GM19324 (cell line): Measurements from ENCODE around the gene EIF4B.

Experiments used
- ATAC-seq: cut with Tn5 transposase; IDR thresholded peaks from one replicate; pipeline ENCODE4 v1.9.1; 2021; ENCODE audit warnings: mild to moderate bottlenecking, moderate library complexity; ENCODE audit not compliant: unreplicated experiment, low FRiP score

The EIF4B gene

DNA sequence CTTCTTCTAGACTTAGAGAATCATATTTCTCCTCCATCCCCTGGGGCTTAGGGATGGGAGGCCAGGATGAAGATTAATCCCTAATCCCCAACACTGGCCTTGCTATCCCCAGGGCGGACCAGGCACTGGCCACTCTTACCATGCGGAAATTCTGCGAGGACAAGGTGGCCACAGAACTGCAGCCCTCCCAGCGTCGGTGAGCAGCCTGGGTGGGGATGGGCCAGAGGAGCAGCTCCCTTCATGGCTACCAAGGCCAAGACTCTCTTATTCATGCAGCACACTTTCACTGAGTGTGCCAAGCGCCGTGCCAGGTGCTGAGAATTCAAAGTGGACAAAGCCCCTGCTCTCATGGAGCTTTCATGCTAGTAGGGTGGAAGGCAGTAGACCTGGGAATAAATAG lies 50.6 kb downstream of the EIF4B start:
- no peak for ATAC-seq

DNA sequence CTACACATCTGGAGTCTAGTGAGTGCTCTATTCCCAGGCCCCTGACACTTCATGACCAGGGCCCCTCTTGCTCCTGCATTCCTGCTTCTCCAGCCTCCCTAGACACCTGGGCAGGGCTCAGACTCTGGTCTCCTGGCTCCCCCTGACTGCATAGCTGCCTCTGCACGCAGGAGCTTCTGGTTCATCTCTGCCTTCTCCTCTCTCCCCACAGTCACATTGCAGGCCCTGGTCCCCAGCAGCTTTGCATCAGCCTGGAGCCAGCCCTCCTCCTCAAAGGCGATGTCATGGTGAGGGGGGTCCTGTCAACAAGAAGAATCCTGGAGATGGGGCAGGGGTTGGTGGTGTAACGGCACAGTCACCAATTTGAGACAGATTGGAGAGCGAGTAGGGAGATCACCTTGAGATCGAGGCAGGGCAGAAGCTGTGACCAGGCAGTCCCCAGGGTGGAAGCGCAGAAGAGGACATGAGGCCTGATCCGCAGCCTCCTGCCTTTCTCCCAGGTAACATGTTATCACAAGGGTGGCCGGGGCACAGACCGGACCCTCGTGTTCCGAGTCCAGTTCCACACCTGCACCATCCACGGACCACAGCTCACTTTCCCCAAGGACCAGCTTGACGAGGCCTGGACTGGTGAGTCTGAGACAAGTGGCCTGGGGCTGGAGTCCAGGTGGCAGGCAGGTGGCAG lies 51.7 kb downstream of the EIF4B start:
- ATAC-seq = no peak

GRCh38 chr12:53058674-53059433 lies 52.6 kb downstream of the EIF4B start:
- no peak for ATAC-seq

- ATAC-seq = no peak
These were observed 53.3 kb downstream of the EIF4B start for GRCh38 chr12:53059434-53060063.

DNA sequence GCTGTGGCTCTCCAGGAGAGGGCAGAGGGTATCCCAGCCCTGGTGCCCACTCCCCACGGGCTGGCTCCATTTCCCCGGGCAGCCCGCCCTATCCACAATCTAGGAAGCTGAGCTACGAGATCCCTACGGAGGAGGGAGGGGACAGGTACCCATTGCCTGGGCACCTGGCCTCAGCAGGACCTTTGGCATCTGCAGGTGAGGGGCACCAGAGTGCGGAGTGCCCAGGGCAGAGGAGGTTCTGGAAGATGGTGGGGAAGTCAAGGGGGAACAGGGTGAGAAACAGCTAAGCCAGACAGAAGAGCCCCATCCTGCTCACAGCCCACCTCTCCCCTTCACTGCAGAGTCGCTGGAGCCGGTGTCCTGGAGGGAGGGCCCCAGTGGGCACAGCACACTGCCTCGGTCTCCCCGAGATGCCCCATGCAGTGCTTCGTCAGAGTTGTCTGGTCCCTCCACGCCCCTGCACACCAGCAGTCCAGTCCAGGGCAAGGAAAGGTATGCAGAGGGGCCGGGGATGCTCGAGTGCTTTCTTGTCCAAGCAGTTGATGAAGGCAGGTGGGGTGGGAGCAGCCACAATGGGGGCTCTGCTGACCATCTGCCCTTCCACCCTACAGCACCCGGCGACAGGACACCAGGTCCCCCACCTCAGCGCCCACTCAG lies 53.9 kb downstream of the EIF4B start:
- ATAC-seq = no peak

DNA sequence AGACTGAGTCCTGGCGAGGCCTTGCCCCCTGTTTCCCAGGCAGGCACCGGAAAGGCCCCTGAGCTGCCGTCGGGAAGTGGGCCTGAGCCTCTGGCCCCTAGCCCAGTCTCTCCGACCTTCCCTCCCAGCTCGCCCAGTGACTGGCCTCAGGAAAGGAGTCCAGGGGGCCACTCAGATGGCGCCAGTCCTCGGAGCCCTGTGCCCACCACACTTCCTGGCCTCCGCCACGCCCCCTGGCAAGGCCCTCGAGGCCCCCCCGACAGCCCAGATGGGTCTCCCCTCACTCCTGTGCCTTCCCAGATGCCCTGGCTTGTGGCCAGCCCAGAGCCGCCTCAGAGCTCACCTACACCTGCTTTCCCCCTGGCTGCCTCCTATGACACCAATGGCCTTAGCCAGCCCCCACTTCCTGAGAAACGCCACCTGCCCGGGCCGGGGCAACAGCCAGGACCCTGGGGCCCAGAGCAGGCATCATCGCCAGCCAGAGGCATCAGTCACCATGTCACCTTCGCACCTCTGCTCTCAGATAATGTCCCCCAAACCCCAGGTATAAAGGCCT lies 54.5 kb downstream of the EIF4B start:
- ATAC-seq = no peak

- ATAC-seq = no peak
These were observed 55.3 kb downstream of the EIF4B start for GRCh38 chr12:53061404-53062010.

GRCh38 chr12:53062011-53062961 lies 56.0 kb downstream of the EIF4B start:
- ATAC-seq = no peak

DNA sequence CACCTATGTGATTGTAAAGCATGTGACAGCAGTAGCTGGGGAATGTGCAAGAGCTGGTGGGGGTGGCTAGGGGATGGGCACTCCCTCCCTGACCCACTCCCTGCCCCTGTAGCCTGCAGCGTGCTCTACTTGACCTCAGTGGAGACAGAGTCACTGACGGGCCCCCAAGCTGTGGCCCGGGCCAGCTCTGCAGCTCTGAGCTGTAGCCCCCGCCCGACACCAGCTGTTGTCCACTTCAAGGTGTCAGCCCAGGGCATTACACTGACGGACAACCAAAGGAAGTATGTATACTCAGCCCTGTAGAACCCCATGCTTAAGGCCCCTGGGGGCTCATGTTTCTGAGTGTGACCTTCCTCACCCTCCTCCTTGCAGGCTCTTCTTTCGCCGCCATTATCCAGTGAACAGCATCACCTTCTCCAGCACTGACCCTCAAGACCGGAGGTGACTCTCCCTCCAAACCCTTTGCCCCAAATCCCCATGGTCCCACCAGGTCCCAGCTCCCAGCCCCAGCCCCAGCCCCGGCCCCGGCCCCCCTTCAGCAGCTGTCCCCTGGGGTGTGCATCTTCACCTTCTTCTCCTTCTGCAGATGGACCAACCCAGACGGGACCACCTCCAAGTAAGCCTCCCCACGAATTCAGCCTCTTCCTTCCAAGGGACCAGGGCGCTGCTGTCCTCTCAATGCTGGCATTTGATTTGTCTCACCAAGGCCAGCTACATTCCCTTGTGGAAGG lies 56.9 kb downstream of the EIF4B start:
- no peak for ATAC-seq

- no peak for ATAC-seq
These were observed 57.7 kb downstream of the EIF4B start for GRCh38 chr12:53063708-53064612.

GRCh38 chr12:53064613-53065436 lies 58.6 kb downstream of the EIF4B start:
- ATAC-seq = no peak

- no peak for ATAC-seq
These were observed 59.2 kb downstream of the EIF4B start for GRCh38 chr12:53065470-53065869.

DNA sequence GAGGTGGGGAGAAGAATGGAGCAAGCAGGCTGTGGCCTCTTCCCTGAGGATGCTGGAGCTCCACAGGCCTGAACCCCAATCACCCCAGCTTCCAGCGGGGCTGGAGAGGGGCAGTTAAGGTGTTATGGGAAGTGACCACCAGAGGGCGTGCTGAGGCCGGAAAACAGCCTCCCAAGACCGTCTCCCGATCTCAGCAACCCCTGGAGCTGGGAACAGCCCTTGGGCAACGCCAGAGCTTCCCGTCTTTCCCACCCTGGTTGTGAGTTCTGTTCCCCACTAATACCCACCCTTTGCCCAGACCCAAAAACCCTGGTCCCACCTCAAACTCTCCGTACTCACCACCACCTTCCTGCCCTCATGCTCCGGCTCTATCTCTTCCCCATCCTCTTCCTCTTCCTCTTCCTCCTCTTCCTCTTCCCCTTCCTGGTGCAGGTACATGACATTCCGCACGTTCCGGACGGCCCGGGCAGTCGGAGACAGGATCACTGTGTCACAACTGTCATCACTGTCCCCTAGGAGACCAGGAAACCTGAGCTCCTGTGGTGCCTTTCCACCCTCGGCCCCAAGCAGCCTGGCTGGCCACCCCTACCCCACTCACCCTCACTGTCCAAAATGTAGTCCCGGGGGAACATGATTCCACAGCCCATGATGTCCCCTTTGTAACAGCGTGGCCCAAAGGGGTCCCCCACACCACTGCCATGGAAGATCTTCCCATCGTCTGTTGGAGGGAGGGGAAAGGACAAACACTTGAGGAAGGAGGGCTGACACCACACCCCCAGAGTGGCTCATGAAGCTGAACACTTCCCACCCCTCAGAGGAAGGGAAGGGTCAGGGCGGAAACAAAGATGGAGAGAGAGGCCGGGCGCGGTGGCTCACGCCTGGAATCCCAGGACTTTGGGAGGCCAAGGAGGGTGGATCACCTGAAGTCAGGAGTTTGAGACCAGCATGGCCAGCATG lies 60.0 kb downstream of the EIF4B start:
- ATAC-seq = no peak

- ATAC-seq = no peak
These were observed 61.1 kb downstream of the EIF4B start for GRCh38 chr12:53067074-53067992.
